ENCODE results near the gene SRSF12.

The SRSF12 gene

GRCh38 chr6:89059227-89059626, 58.6 kb downstream of the SRSF12 start:
- no peak for TF ChIP-seq CTCF (IDR thresholded peaks at IDR 0.05)
- DNase-seq (ENCODE audit: low spot score) = no peak
- H3K4me3 ChIP-seq = no peak overlapping the region
- no peak overlapping the region for H3K27ac ChIP-seq

GRCh38 chr6:89058627-89059026, 59.2 kb downstream of the SRSF12 start:
- Histone ChIP-seq H3K4me3 (no peak overlapping the region), H3K27ac (no peak overlapping the region)
- DNase-seq (ENCODE audit: low spot score) = no peak
- TF ChIP-seq CTCF (IDR thresholded peaks at IDR 0.05) = no peak

DNA sequence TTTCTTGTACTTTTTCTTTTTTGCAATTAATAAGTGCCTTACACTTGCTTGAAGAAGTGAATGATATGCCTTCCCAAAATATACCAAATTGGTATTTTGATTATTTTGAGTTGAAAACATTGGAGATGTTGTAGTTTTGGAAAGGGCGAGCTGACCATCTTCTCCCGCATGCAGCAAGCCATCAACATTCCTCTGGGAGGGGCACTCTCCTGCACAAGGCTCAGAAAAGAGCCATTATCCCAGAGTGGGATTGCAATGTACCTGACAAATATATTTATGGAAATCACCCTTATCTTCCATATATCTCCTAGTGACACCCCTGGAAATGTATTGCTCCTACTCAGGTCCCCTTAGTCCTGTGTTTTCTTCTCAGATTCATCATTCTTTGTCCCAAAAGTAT, 60.1 kb downstream of the SRSF12 start:
- TF ChIP-seq CTCF (IDR thresholded peaks at IDR 0.05) = no peak
- DNase-seq (ENCODE audit: low spot score) = no peak
- H3K4me3 ChIP-seq = no peak overlapping the region
- no peak overlapping the region for H3K27ac ChIP-seq

DNA sequence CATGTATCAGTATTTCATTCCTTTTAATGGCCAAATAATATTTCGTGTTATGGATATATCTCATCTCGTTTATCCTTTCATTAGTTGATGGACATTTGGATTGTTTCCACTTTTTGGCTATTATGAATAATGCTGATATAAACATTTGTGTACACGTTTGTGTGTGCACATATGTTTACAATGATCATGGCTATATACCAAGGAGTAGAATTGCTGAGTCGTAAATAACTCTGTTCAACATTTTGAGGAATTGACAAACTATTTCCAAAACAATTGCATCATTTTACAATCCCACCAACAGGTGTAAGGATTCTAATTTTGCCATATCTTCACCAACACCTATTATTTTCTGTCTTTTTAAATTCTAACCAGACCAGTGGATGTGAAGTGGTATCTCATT, 63.7 kb downstream of the SRSF12 start:
- DNase-seq (ENCODE audit: low spot score) = no peak
- no peak overlapping the region for H3K4me3 ChIP-seq
- no peak overlapping the region for H3K27ac ChIP-seq
- TF ChIP-seq CTCF (IDR thresholded peaks at IDR 0.05) = no peak

GRCh38 chr6:89051676-89052075, 66.2 kb downstream of the SRSF12 start:
- H3K27ac ChIP-seq = no peak overlapping the region
- DNase-seq (ENCODE audit: low spot score) = no peak

GRCh38 chr6:89050697-89051096, 67.2 kb downstream of the SRSF12 start:
- Histone ChIP-seq H3K27ac (no peak overlapping the region), H3K4me3 (no peak overlapping the region)
- DNase-seq (ENCODE audit: low spot score) = no peak
- no peak for TF ChIP-seq CTCF (IDR thresholded peaks at IDR 0.05)

More at GRCh38 chr6:89051676-89052075, 66.2 kb downstream of the SRSF12 start:
- TF ChIP-seq CTCF (IDR thresholded peaks at IDR 0.05) = no peak
- no peak overlapping the region for H3K4me3 ChIP-seq

GRCh38 chr6:89050155-89050554, 67.7 kb downstream of the SRSF12 start:
- peak; percentile 75 for DNase-seq (ENCODE audit: low spot score)
- Histone ChIP-seq H3K4me3 (no peak overlapping the region), H3K27ac (no peak overlapping the region)
- no peak for TF ChIP-seq CTCF (IDR thresholded peaks at IDR 0.05)

Measured in coronary artery (tissue), 2 donors.